ENCODE measurements around the gene PRR3.

DNA sequence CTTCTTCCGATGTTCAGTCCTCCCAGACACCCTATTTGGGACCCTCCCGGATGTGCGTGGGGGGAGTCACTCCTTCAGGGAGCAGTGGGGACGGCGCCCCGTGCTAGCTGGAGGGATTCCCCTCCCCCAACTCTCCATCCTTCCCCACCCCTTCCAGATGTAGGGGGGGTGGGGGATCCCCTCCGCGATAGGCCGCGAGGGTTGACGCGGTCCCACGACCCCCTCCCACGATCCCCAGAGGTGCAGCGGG, 1.4 kb upstream of the PRR3 start:
- TF ChIP-seq, protein P1, sequence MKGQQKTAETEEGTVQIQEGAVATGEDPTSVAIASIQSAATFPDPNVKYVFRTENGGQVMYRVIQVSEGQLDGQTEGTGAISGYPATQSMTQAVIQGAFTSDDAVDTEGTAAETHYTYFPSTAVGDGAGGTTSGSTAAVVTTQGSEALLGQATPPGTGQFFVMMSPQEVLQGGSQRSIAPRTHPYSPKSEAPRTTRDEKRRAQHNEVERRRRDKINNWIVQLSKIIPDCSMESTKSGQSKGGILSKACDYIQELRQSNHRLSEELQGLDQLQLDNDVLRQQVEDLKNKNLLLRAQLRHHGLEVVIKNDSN (CRISPR knock-in tag; IDR thresholded peaks at IDR 0.05) = no peak
- TF ChIP-seq, protein P2, sequence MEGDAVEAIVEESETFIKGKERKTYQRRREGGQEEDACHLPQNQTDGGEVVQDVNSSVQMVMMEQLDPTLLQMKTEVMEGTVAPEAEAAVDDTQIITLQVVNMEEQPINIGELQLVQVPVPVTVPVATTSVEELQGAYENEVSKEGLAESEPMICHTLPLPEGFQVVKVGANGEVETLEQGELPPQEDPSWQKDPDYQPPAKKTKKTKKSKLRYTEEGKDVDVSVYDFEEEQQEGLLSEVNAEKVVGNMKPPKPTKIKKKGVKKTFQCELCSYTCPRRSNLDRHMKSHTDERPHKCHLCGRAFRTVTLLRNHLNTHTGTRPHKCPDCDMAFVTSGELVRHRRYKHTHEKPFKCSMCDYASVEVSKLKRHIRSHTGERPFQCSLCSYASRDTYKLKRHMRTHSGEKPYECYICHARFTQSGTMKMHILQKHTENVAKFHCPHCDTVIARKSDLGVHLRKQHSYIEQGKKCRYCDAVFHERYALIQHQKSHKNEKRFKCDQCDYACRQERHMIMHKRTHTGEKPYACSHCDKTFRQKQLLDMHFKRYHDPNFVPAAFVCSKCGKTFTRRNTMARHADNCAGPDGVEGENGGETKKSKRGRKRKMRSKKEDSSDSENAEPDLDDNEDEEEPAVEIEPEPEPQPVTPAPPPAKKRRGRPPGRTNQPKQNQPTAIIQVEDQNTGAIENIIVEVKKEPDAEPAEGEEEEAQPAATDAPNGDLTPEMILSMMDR (IDR thresholded peaks at IDR 0.05) = no peak
- TF ChIP-seq, protein P3, sequence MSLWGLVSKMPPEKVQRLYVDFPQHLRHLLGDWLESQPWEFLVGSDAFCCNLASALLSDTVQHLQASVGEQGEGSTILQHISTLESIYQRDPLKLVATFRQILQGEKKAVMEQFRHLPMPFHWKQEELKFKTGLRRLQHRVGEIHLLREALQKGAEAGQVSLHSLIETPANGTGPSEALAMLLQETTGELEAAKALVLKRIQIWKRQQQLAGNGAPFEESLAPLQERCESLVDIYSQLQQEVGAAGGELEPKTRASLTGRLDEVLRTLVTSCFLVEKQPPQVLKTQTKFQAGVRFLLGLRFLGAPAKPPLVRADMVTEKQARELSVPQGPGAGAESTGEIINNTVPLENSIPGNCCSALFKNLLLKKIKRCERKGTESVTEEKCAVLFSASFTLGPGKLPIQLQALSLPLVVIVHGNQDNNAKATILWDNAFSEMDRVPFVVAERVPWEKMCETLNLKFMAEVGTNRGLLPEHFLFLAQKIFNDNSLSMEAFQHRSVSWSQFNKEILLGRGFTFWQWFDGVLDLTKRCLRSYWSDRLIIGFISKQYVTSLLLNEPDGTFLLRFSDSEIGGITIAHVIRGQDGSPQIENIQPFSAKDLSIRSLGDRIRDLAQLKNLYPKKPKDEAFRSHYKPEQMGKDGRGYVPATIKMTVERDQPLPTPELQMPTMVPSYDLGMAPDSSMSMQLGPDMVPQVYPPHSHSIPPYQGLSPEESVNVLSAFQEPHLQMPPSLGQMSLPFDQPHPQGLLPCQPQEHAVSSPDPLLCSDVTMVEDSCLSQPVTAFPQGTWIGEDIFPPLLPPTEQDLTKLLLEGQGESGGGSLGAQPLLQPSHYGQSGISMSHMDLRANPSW (CRISPR knock-in tag; conservative IDR thresholded peaks at IDR 0.05; ENCODE audit: low read depth) = no peak
- TF ChIP-seq FOXJ3 (CRISPR knock-in tag; IDR thresholded peaks at IDR 0.05; ENCODE audit: borderline replicate concordance) (no peak), TP53 (CRISPR knock-in tag; IDR thresholded peaks at IDR 0.05) (no peak)
- TF ChIP-seq, protein P4, sequence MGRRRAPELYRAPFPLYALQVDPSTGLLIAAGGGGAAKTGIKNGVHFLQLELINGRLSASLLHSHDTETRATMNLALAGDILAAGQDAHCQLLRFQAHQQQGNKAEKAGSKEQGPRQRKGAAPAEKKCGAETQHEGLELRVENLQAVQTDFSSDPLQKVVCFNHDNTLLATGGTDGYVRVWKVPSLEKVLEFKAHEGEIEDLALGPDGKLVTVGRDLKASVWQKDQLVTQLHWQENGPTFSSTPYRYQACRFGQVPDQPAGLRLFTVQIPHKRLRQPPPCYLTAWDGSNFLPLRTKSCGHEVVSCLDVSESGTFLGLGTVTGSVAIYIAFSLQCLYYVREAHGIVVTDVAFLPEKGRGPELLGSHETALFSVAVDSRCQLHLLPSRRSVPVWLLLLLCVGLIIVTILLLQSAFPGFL (CRISPR knock-in tag; IDR thresholded peaks at IDR 0.05; ENCODE audit: borderline replicate concordance) = no peak
- TF ChIP-seq, protein P5, sequence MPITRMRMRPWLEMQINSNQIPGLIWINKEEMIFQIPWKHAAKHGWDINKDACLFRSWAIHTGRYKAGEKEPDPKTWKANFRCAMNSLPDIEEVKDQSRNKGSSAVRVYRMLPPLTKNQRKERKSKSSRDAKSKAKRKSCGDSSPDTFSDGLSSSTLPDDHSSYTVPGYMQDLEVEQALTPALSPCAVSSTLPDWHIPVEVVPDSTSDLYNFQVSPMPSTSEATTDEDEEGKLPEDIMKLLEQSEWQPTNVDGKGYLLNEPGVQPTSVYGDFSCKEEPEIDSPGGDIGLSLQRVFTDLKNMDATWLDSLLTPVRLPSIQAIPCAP (CRISPR knock-in tag; IDR thresholded peaks at IDR 0.05) = no peak
